GM18867 (cell line): ENCODE measurements around the gene CSF1R.
"Not testable (repeated sequence)": the region's sequence is repeated elsewhere in the genome, so short reads cannot be mapped to it uniquely, and the experiment has no call there.

Source experiments
- ATAC-seq: cut with Tn5 transposase; IDR thresholded peaks from one replicate; pipeline ENCODE4 v1.9.1; 2021; ENCODE audit warnings: mild to moderate bottlenecking, moderate library complexity; ENCODE audit not compliant: unreplicated experiment

Gene CSF1R

DNA sequence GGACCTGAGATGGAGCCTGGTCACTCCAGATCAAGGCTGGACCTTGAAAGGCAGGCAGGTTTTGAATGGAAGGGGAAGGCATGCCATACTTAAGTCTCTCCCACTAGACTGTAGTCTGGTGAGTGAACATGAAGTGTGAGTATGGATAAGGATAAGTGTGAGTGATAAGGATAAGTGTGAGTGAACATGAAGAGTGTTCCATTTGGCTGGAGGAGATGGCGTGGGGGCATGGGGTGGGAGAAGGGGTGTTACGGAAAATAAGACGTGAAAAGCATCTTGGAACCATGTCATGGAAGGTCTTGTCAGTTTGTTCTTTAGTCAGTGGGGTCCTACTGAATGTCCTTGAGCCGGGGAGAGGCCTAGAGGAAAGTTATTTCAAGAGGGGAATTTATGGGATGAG is 53.0 kb downstream of the CSF1R start:
- no peak for ATAC-seq

- not testable (repeated sequence) for ATAC-seq
Observed at GRCh38 chr5:150028047-150028446, 58.3 kb downstream of the CSF1R start.

DNA sequence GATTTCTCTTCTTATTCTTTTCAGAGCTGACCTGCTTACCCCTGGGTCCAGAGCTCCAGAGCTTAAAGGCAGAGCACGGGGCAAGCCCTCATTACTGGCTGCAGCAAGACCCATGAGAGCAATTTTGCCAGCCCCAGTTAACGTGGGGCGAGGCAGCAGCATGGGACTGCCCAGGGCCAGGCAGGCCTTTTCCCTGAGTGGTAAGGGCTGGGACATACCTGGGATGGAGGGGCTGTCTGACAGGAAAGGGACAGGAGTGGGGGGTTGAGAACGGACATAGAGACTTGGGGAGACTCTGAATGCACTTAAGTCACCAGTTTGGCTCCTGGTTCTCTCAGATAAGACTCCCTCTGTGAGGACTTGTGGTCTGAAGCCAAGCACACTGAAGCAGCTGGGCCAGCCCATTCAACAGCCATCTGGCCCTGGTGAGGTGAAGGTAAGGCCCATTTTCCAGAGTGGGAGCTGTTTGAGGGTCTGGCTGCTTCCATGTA is 59.6 kb downstream of the CSF1R start:
- no peak for ATAC-seq

- no peak for ATAC-seq
Observed at GRCh38 chr5:150024346-150024984, 61.9 kb downstream of the CSF1R start.

DNA sequence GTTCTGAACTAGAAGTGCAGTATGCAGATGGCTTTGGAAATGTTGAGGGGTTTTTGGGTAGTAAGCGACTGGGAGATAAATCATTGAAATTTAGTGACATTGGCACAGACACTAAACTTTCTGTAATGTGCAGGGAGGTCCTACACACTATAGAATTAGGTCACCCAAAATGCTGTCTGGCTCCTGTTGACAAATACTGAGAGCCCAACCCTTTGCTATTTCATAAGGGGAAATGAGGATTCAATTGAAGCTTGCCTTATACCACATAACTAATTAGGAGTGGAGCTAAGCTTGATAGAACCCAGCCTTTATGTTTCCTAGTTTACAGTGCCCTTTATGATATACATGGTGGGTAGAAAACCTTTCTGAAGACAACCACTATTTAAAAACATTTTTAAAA is 63.2 kb downstream of the CSF1R start:
- ATAC-seq: no peak

DNA sequence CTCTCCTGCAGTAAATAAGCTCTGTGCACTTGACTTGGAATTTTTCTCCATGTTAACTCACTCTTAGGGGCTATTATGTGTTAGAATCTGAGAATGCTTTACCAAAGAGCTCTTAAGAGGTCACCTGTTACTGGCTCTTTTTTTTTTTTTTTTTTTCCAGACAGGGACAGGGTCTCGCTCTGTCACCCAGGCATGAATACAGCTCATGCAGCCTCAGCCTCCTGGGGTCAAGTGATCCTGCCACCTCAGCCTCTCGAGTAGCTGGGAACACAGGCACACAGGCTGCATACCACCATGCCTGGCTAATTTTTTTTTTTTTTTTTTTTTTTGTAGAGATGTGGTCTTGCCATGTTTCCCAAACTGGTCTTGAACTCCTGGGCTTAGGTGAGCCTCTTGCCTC is 63.7 kb downstream of the CSF1R start:
- no peak for ATAC-seq

DNA sequence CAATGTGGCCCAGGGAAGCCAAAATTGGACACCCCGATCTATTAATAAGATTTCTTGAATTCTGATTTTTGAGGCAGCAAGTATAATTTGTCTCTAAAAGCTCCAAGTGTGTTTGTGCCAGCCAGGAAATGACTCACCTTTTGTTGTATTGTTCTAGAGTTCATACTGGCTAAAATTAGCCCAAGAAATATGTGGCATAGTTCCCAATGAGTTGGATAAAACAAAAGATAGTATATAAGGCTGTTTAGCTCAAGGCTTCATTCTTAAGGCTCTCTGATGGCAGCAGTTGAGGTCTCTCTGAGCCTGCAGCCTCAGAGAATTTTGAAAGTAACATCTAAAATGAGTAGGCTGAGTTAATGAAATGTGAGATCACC is 64.2 kb downstream of the CSF1R start:
- no peak for ATAC-seq

DNA sequence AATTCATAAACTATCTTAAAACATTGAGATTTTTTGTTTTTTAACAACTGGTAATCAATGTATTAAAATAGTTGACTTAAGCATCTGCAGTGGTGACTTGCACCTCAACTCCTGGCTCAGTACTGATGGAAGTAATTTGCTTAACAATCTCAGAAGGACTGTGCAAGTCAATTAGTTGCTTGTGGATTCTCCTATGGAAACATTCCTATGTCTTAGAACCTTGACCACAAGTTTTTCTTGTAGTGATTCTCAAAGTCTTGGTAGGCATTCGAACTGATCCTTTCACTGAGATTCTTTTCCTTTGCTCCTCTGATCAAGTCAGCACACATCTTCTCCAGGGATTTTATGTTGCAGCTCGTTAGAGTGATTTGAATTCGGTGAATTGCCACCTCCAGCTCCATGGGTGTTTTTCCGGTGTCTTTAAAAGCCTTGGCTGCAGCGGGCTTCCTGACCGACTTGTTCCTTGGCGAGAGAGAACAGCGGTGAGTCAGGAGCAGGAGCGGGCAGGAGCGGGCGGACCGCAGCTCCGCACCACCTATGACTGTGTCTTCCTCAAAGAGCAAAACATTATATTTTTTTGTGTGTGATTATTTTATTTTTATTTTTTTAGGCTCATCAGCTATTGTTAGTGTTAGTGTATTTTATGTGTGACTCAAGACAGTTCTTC is 64.7 kb downstream of the CSF1R start:
- ATAC-seq: no peak

GRCh38 chr5:150020249-150020648 is 66.1 kb downstream of the CSF1R start:
- no peak for ATAC-seq

- ATAC-seq: no peak
Observed at GRCh38 chr5:150017226-150018005, 68.9 kb downstream of the CSF1R start.

DNA sequence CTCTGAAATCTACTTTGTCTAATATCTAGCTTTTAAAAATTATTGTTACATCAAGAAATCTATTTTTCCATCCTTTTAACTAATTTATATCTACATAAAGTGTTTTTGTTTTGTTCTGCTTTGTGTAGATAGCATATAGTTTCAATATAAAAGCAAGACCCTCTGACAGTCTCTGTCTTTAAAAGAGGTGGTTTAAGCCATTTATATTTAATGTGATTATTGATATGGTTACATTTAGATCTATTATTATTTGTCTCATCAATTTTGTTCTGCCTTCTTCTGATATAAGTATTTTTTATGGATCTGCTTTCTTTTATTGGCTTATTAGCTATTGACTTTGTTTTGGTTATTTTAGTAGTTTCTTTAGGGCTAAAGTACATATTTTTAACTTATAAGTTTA is 69.8 kb downstream of the CSF1R start:
- no peak for ATAC-seq

GRCh38 chr5:150015415-150015814 is 70.9 kb downstream of the CSF1R start:
- ATAC-seq: no peak

- ATAC-seq: no peak
Observed at GRCh38 chr5:150014456-150014855, 71.9 kb downstream of the CSF1R start.

DNA sequence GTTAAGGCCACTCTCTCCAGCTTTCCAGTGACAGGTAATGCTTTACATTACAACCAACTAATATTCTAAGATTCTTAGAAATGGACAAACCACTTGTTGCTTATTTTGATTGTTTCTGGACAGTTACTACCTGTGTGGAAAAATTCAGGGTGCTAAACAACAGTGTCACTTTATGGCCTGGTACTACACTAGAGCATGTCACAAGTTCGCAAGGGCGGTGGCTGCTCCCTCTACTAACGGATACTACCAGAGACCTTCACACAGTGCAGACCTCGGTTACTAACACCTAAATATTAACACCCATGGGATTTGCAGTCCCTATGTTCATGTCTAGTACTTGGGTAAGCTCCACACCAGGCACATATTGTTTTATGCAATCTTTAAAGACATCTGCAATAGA is 72.4 kb downstream of the CSF1R start:
- ATAC-seq: no peak

DNA sequence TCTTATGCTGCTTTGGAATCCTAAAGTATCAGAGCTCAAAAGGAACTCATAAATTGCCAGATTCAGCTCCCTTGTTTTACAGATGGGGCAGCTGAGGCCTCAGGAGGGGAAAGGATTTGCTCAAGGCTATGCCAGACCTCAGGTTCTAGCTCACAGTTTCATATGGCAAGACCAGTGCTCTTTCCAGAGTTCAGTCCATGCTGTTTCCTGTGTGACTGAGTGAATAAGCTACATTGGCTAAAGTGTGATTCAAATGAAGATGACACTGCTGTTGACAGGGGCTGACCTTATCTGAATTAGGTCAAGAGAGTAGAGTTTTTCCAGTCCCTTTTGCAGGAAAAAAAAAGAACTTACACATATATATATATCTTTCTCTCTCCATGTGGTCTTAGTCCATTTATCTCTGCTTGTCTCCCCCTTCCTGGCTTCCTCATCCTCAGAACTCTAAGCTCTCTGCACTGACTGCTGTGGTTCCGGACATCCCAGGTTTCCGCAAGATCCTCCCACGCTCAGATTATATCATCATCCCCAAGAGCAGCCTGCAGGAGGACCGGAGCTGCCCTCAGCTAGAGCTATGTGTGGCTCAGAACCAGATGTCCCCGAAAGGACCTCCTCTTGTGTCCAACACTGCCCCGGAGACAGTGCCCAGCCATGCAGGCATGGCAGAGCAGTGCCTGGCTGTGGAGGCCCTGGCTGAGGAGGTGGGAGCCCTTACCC is 76.5 kb downstream of the CSF1R start:
- ATAC-seq: no peak

DNA sequence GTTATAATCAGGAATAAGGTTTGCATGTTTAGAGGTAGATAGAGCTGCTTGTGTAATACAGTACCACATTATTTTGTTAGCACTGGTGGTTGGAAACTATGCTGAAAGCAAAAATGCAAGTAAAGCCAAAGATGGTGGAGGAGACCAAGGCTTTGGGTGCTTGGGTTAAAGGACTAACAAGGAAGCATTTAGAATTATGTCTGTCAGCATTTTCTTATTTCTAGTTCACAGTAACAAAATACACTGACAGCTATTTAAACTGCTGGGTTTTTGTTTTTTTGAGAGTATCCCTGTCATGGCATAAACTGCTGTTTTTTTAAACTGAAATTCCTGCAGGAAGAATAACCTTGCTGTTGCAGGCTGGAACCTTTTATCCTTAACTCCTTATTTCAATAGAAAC is 79.3 kb downstream of the CSF1R start:
- no peak for ATAC-seq

DNA sequence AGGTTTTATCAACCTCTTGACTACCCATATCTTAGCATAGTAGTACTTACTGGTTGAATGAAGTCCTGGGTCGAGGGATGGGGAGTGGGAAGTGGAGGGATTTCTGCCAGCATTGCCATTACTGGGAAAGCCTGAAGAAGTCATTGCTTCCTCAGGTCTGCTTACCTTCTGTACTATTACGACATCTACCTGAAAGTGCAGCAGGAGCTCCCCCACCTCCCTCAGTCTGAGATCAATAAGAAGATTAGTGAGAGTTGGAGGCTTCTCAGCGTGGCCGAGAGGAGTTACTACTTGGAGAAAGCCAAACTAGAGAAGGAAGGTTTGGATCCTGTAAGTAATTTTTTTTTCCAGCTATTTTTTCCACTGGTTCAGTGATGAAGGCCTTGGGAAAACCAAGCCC is 80.0 kb downstream of the CSF1R start:
- no peak for ATAC-seq
